Cerebellar cortex (tissue), 1 donor: ENCODE data around the gene NRN1L.
"Not testable (repeated sequence)": the region's sequence is repeated elsewhere in the genome, so short reads cannot be mapped to it uniquely, and the experiment has no call there.

Experiments
- DNase-seq: peaks from one replicate; pipeline ENCODE4 v3.0.0-alpha.2; 2015; ENCODE audit warnings: low spot score

NRN1L gene

GRCh38 chr16:67860589-67861398, 23.9 kb upstream of the NRN1L start:
- DNase-seq = no peak

- no peak for DNase-seq
These were observed 22.8 kb upstream of the NRN1L start for GRCh38 chr16:67861877-67862276.

- DNase-seq = peak; percentile 96
These were observed 21.8 kb upstream of the NRN1L start for GRCh38 chr16:67862623-67863583.

GRCh38 chr16:67864044-67864443, 20.6 kb upstream of the NRN1L start:
- DNase-seq = not testable (repeated sequence)

DNA sequence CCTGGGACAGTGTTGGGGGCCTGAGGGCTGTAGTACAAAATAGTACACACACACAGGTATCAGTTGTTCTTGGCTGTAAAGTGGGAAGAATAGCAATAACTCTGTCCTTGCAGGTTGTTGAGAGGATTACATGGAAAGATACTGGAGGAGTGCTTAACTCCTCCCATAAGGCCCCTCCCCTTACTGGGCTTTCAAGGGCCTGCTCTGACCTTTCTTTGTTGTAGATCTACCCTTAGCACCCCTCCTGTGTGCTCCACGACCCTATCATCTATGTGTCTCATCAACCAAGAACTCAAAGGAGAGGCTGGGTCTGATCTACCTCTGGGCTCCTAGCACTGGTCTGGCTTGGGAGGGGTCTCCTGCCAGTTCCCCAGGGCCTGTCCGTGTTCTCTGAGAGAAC, 20.1 kb upstream of the NRN1L start:
- DNase-seq = no peak

GRCh38 chr16:67865318-67865717, 19.4 kb upstream of the NRN1L start:
- peak; percentile 31 for DNase-seq

GRCh38 chr16:67868290-67868689, 16.4 kb upstream of the NRN1L start:
- no peak for DNase-seq

- DNase-seq = no peak
These were observed 15.0 kb upstream of the NRN1L start for GRCh38 chr16:67869653-67870052.

- peak; percentile 28 for DNase-seq
These were observed 13.4 kb upstream of the NRN1L start for GRCh38 chr16:67871256-67871655.

GRCh38 chr16:67872131-67872630, 12.5 kb upstream of the NRN1L start:
- DNase-seq = no peak

- peak; percentile 65 for DNase-seq
These were observed 11.9 kb upstream of the NRN1L start, which contains the start of gene EDC4 for GRCh38 chr16:67872631-67873434. TSS of gene EDC4 (plus strand) at chr16:67873052. CDS start at chr16:67873262, 210 bp downstream.

- no peak for DNase-seq
These were observed 11.0 kb upstream of the NRN1L start for GRCh38 chr16:67873435-67874370.

- DNase-seq = no peak
These were observed 10.3 kb upstream of the NRN1L start for GRCh38 chr16:67874372-67874771.

DNA sequence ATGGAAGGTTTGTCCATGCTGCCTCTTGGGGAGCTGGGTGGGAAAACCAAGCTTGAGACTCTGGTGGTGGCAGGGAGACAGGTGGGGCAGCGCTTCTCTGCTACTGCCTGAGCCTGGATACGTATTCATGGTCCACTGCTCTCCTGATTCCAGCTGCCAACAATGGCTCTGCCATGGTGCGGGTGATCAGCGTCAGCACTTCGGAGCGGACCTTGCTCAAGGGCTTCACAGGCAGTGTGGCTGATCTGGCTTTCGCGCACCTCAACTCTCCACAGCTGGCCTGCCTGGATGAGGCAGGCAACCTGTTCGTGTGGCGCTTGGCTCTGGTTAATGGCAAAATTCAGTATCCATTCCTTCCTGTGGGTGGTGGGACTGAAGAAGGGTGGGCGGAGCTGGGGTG, 7.6 kb upstream of the NRN1L start:
- DNase-seq = no peak

DNA sequence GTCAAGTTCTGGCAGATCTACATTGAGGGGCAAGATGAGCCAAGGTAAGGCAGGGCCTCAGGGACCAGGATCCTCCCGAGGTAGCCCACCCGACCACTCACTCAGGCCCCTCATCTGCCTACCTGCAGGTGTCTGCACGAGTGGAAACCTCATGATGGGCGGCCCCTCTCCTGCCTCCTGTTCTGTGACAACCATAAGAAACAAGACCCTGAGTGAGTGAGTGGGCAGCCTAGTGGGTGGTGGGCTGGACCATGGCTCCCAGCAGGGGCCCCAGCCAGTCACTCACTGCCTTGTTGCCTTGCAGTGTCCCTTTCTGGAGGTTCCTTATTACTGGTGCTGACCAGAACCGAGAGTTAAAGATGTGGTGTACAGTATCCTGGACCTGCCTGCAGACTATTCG, 6.5 kb upstream of the NRN1L start:
- no peak for DNase-seq

GRCh38 chr16:67878846-67879245, 5.8 kb upstream of the NRN1L start:
- no peak for DNase-seq

GRCh38 chr16:67879462-67879861, 5.2 kb upstream of the NRN1L start:
- DNase-seq = no peak

DNA sequence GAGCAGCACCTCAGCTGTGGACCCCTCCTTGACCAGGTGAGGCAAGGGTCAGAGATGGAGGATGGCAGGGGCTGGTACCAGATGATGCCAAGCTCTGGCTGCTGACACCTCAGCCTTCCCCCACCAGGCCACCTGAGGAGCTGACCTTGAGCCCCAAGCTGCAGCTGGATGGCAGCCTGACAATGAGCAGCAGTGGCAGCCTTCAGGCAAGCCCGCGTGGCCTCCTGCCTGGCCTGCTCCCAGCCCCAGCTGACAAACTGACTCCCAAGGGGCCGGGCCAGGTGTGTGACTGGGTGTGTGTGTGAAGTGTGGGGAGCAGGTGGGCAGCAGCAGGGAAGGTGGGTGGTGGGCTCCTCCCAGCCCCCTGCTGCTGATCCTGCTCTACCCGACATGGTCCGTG, 4.7 kb upstream of the NRN1L start:
- no peak for DNase-seq

- DNase-seq = no peak
These were observed 4.1 kb upstream of the NRN1L start for GRCh38 chr16:67880584-67880983.

- DNase-seq = peak; percentile 84
These were observed 3.0 kb upstream of the NRN1L start for GRCh38 chr16:67881621-67882161.
